Liver (tissue), 3 donors: ENCODE measurements around the gene FLAD1.

Experiments used
- CTCF ChIP-seq: fragments of 150-350 bp; IDR thresholded peaks from 2 replicates; pipeline ENCODE4 v1.5.1; 2017; ENCODE audit warnings: improper control_type of control experiment, low read depth, low read length; ENCODE audit not compliant: missing input control
- EGR1 ChIP-seq, 2 donors: IDR thresholded peaks; 2 replicates each; pipeline ENCODE4 v1.6.1; 2016 to 2018; ENCODE audit warnings: antibody characterized with exemption in 2 of 2, low read depth in 2 of 2
- GABPA ChIP-seq, 2 donors: IDR thresholded peaks in 1 of 2; conservative IDR thresholded peaks in 1 of 2; 2 replicates each; pipeline ENCODE4 v1.6.1; 2016; ENCODE audit warnings: antibody characterized with exemption in 2 of 2, mild to moderate bottlenecking in 1 of 2, moderate library complexity in 1 of 2
- HNF4G ChIP-seq: IDR thresholded peaks from 2 replicates; pipeline ENCODE4 v1.6.1; 2016; ENCODE audit warnings: antibody characterized with exemption
- NR2F2 ChIP-seq: IDR thresholded peaks from 2 replicates; pipeline ENCODE4 v1.6.1; 2016; ENCODE audit warnings: antibody characterized with exemption
- RAD21 ChIP-seq, 2 donors: IDR thresholded peaks; 2 replicates each; pipeline ENCODE4 v1.6.1; 2016; ENCODE audit warnings: antibody characterized with exemption in 2 of 2, mild to moderate bottlenecking in 2 of 2
- REST ChIP-seq: IDR thresholded peaks from 2 replicates; pipeline ENCODE4 v1.6.1; 2016; ENCODE audit warnings: antibody characterized with exemption, mild to moderate bottlenecking
- TAF1 ChIP-seq: conservative IDR thresholded peaks from 2 replicates; pipeline ENCODE4 v1.6.1; 2016; ENCODE audit warnings: antibody characterized with exemption, mild to moderate bottlenecking
- YY1 ChIP-seq: IDR thresholded peaks from 2 replicates; pipeline ENCODE4 v1.6.1; 2016; ENCODE audit warnings: antibody characterized with exemption, mild to moderate bottlenecking
- ZBTB33 ChIP-seq: IDR thresholded peaks from 2 replicates; pipeline ENCODE4 v1.6.1; 2016; ENCODE audit warnings: antibody characterized with exemption
- TF ChIP-seq, protein P1 (sequence below): IDR thresholded peaks from 2 replicates; pipeline ENCODE4 v1.6.1; 2016; ENCODE audit warnings: antibody characterized with exemption
- TF ChIP-seq, protein P2 (sequence below): IDR thresholded peaks from 2 replicates; pipeline ENCODE4 v1.6.1; 2016; ENCODE audit warnings: antibody characterized with exemption
- donor health status: healthy.
- donor health status: healthy.

DNA sequence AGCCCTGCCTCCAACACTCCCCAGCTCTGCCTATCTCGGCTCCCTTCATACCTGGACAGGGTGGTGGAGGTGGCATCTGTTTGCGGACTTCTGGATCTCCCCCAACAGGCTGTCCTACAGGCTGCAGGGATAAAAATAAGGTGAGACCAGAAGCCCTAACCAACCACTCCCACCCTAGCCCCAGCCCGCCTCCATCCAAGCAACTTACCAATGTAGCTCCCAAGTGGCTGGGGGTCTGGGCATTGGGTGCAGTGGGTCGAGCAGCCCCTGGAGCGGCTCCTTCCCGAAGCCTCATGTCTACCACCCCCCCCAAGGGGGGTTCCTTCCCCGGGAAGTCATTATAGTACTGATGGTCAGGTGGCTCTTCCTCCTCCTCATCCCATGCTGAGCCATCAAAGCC lies 17.0 kb upstream of the FLAD1 start:
- TF ChIP-seq CTCF (no peak), GABPA (IDR thresholded peaks at IDR 0.05 in 1 of 2, conservative IDR thresholded peaks at IDR 0.05 in 1 of 2) (no peak), HNF4G (no peak), EGR1 (IDR thresholded peaks at IDR 0.05; ENCODE audit: low read depth in 2 of 2) (no peak), TAF1 (no peak), RAD21 (IDR thresholded peaks at IDR 0.05) (no peak), NR2F2 (no peak), REST (no peak), YY1 (no peak), ZBTB33 (no peak)
- TF ChIP-seq, protein P1, sequence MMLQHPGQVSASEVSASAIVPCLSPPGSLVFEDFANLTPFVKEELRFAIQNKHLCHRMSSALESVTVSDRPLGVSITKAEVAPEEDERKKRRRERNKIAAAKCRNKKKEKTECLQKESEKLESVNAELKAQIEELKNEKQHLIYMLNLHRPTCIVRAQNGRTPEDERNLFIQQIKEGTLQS: no peak
- TF ChIP-seq, protein P2, sequence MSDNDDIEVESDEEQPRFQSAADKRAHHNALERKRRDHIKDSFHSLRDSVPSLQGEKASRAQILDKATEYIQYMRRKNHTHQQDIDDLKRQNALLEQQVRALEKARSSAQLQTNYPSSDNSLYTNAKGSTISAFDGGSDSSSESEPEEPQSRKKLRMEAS: no peak
